Activated CD8-positive, alpha-beta memory T cell treated with anti-CD3 and anti-CD28 coated beads for 24 hours (primary cell): Measurements from ENCODE around the gene KCTD10.
"Not testable (repeated sequence)": the region's sequence is repeated elsewhere in the genome, so short reads cannot be mapped to it uniquely, and the experiment has no call there.

Source experiments
- DNase-seq: peaks from one replicate; pipeline ENCODE4 v3.0.0-alpha.2; 2020

The KCTD10 gene

GRCh38 chr12:109493938-109494337 is 16.8 kb upstream of the KCTD10 start:
- DNase-seq, result no peak

GRCh38 chr12:109493090-109493489 is 16.0 kb upstream of the KCTD10 start:
- DNase-seq, result no peak

DNA sequence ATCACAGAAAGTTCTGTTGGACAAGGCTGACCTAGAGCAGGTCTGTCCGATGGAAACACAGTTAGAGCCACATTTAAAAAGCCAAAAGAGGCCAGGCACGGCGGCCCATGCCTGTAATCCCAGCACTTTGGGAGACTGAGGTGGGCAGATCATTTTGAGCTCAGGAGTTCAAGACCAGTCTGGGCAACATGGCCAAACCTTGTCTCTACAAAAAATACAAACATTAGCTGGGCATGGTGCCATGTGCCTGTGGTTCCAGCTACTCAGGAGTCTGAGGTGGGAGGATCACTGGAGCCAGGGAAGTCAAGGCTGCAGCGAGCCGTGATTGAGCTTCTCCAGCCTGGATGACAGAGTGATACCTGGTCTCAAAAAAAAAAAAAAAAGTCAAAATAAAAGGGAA is 15.3 kb upstream of the KCTD10 start:
- no peak for DNase-seq

GRCh38 chr12:109491671-109492070 is 14.6 kb upstream of the KCTD10 start:
- DNase-seq, result no peak

DNA sequence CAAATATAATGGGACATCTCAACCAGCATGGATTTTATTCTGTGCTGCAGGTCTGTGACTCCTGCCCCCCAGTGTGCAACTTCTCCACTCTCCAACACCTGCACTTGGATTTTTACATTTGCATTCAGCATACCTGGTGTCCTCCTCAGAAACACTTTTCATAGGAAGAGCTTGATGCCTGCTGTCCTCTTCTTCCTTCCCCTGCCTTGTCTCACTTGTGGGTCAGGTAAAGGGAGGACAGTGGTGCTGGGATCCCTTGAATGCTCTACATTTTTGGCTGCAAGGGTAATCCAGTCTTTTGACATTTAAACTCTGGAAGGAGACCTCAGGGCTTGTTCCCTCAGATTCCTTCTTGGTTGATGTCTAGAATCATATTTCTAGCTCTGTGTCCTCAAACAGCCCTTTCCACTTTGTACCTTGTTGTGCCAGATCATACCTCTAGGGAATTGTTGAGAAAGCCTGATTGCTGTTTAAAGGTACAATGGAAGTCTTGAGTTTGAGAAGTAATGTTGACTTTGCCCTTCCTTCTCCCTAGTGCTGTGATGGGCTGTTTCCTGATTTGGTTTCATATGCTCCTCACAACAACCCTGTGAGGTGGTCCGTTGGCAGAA is 13.0 kb upstream of the KCTD10 start:
- no peak for DNase-seq

GRCh38 chr12:109489016-109489954 is 12.2 kb upstream of the KCTD10 start:
- no peak for DNase-seq

GRCh38 chr12:109488051-109488665 is 11.1 kb upstream of the KCTD10 start:
- DNase-seq, result no peak

- no peak for DNase-seq
Measured at GRCh38 chr12:109487181-109488050, 10.3 kb upstream of the KCTD10 start.

DNA sequence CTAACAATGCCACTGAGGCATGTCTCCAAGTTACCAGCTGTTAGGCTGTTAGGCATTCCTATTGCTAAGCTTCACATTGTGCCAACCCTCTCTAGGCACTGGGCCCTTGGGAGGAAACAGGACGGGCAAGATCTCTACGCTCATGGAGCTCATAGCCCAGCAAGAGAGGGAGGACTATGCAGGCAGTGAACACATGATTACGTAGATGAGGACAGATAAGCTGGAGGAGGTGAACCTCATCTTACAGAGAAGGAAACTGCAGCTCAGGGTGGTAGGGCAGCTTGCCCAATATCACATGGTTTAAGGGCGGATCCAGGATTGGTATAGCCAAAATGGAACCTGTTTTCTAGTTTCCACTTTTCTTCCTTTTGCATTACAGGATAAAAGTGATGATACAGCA is 8.1 kb upstream of the KCTD10 start:
- no peak for DNase-seq

DNA sequence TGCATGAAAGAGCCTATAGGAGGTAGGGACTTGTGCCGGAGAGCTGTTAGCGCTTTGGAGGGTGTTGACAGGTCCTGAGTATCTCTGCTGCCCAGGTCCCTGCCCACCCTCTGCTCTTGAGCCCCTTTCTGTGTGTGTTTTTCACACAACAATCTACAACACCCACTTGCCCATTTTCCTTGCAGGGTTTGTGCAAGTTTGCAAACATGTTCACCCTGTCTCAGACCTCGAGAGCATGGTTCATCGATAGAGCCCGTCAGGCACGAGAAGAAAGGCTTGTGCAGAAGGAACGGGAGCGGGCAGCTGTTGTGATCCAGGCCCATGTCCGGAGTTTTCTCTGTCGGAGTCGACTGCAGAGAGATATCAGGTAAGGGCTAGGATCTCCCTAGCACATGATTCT is 6.2 kb upstream of the KCTD10 start:
- DNase-seq, result no peak

GRCh38 chr12:109482894-109483293 is 5.8 kb upstream of the KCTD10 start:
- no peak for DNase-seq

GRCh38 chr12:109482491-109482890 is 5.4 kb upstream of the KCTD10 start:
- DNase-seq, result no peak

DNA sequence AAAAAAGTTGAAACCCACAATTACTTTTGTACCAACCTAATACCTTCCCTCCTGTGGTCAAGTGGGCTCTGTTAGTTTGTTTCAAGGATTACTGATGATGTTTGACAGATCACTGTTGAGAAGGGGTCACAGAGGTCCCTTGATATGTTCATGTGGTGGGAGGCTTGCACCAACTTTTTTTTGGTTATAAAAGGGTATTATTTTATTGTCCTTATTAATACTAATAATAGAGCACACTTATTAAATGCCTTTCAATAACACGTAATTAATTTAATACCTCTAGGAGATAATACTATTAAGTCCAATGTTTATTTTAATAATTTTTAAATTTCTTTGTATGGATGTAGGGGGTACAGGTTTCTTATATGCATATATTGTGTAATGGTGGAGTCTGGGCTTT is 4.8 kb upstream of the KCTD10 start:
- no peak for DNase-seq

DNA sequence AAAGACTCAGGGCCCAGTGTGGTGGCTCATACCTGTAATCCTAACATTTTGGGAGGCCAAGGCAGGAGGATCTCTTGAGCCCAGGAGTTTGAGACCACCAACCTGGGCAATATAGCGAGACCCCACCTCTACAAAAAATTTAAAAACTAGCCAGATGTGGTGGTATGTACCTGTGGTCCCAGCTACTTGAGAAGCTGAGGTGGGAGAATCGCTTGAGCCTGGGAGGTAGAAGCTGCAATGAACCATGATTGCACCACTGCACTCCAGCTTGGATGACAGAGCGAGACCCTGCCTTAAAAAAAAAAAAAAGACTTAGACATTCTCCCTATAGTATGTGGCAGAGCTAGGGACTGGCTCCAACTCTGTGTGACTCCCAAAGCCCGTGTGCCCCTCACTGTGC is 3.3 kb upstream of the KCTD10 start:
- no peak for DNase-seq

DNA sequence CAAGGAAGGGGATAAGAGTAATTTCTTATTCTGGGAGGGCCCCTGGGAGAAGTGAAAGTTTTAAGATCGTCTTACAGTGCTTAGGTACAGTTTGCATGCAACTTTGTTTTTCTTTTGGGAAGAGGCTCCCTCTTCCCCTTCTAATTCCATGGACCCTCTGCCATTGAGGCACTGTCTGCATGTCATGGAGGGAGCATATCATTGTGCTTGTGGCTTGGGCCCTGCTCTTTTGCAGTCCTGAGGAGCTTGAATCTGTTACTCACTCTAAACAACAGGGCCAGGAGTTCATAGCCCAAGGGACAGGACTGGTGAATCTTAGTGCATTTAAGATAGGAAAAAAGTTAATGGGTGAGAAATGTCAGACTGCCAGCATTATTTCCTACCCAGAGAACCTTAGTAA is 2.7 kb upstream of the KCTD10 start:
- DNase-seq, result no peak

DNA sequence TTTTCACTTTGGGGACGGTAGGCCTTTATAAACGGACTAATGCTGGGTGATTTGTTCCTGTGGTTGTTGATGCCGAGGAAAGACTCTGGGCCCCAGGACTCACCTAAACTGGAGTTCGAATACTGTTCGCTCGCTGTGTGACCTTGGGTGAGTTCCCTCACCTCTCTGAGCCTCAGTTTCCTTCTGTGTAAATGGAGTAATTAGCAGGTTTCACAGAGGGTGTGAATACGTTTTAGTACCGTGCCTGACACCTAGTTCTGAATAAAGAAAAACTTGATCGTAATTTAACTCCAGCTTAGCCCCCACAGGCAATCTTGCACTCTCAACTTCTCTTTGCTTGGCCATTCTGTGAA is 839 bp upstream of the KCTD10 start:
- no peak for DNase-seq

GRCh38 chr12:109476807-109477184 is 304 bp downstream of the KCTD10 start:
- no peak for DNase-seq

GRCh38 chr12:109475993-109476806 is 900 bp downstream of the KCTD10 start:
- DNase-seq, result no peak

- no peak for DNase-seq
Measured at GRCh38 chr12:109475121-109475520, 2.0 kb downstream of the KCTD10 start.

DNA sequence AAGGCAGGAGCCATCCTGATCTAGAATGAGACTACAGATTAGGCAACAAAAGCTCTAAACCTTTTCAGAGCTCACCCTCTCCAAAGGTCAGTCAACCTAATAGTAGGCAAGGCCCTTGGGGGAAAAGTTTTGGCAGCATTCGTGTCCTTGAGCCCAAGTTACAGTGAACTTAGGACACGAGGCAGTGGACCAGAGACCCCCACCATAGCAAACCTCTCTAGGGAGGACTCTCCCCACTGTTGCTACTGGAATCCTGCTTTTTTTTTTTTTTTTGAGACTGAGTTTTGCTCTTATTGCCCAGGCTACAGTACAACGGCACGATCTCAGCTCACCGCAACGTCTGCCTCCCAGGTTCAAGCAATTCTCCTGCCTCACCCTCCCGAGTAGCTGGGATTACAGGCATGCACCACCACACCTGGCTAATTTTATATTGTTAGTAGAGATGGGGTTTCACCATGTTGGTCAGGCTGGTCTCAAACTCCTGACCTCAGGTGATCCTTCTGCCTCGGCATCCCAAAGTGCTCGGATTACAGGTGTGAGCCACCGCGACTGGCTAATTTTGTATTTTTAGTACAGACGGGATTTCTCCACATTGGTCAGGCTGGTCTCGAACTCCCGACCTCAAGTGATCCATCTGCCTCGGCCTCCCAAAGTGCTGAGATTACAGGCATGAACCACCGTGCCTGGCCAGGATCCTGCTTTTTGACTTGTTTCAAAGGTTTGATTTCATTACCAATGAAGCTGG is 3.4 kb downstream of the KCTD10 start:
- not testable (repeated sequence) for DNase-seq

GRCh38 chr12:109473006-109473405 is 4.1 kb downstream of the KCTD10 start:
- DNase-seq, result no peak

- no peak for DNase-seq
Measured at GRCh38 chr12:109469517-109469916, 7.6 kb downstream of the KCTD10 start.
